Measurements from ENCODE around the gene KLHL29. TPM values are rescaled to one million over a fixed set of nuclear protein-coding genes. Genes with fewer than 3 reads are reported as not detected.

The KLHL29 gene
- total RNA-seq, 1 donor from 2014 or later, result 8.4 TPM

DNA sequence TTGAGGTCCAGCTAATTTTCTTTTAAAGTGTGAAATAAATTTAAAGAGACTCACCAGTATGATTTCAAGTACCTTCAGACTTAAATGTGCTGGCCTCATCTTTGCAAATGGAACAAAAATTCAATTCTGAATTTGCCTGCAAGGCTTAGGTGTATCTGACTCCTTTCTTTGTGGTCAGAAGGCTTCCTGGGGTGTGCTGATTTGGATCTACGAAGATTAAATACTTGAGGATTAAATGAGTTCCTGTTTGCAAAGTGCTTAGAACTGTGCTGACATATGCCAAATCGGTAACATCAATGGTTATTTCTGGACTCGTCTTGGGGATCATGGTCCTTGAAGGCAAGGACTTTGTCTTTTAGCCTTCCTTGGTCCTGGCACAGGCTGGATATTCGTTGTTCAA is 9.7 kb downstream of the KLHL29 start:
- H3K27ac Mint-ChIP-seq (ENCODE audit: unreplicated experiment), result no peak overlapping the region
- peaks cover 3% of the 10 kb centered on the region for H3K4me1 Mint-ChIP-seq
- peaks cover 12% of the 10 kb centered on the region for H3K27me3 Mint-ChIP-seq (ENCODE audit: low read depth)
- H3K9me3 Mint-ChIP-seq, result no peaks in the 10 kb centered on the region
- DNase-seq (ENCODE audit: low read depth, low spot score), result no peak
- TF ChIP-seq, protein P1, sequence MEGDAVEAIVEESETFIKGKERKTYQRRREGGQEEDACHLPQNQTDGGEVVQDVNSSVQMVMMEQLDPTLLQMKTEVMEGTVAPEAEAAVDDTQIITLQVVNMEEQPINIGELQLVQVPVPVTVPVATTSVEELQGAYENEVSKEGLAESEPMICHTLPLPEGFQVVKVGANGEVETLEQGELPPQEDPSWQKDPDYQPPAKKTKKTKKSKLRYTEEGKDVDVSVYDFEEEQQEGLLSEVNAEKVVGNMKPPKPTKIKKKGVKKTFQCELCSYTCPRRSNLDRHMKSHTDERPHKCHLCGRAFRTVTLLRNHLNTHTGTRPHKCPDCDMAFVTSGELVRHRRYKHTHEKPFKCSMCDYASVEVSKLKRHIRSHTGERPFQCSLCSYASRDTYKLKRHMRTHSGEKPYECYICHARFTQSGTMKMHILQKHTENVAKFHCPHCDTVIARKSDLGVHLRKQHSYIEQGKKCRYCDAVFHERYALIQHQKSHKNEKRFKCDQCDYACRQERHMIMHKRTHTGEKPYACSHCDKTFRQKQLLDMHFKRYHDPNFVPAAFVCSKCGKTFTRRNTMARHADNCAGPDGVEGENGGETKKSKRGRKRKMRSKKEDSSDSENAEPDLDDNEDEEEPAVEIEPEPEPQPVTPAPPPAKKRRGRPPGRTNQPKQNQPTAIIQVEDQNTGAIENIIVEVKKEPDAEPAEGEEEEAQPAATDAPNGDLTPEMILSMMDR (conservative IDR thresholded peaks at IDR 0.05), result no peak
- no peaks in the 10 kb centered on the region for H3K36me3 Mint-ChIP-seq (ENCODE audit: low read depth)
- no peak overlapping the region for H3K4me3 Mint-ChIP-seq

DNA sequence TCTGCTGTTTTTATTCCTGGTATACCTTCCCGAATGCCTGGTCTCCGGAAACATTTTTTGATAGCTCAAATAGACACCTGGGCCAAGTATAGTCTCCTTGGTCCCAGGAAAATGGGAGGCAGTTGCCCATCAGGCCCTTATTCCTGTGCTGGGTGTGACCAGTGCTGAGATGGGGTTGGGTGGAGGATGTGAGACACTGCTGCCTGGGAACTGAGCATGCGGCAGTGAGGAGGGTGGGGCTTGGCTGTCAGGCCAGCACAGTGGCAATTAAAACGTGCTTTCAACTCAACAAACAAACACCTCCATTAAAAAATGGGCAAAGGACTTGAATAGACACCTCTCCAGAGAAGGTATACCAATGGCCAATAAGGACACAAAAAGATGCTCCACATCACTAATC is 12.5 kb downstream of the KLHL29 start:
- Mint-ChIP-seq H3K27me3 (ENCODE audit: low read depth) (no peaks in the 10 kb centered on the region), H3K4me3 (no peak overlapping the region), H3K36me3 (ENCODE audit: low read depth) (no peaks in the 10 kb centered on the region), H3K4me1 (peaks cover 3% of the 10 kb centered on the region), H3K27ac (ENCODE audit: unreplicated experiment) (no peak overlapping the region), H3K9me3 (no peaks in the 10 kb centered on the region)
- DNase-seq (ENCODE audit: low read depth, low spot score), result no peak
- TF ChIP-seq, protein P1 (conservative IDR thresholded peaks at IDR 0.05), result no peak

DNA sequence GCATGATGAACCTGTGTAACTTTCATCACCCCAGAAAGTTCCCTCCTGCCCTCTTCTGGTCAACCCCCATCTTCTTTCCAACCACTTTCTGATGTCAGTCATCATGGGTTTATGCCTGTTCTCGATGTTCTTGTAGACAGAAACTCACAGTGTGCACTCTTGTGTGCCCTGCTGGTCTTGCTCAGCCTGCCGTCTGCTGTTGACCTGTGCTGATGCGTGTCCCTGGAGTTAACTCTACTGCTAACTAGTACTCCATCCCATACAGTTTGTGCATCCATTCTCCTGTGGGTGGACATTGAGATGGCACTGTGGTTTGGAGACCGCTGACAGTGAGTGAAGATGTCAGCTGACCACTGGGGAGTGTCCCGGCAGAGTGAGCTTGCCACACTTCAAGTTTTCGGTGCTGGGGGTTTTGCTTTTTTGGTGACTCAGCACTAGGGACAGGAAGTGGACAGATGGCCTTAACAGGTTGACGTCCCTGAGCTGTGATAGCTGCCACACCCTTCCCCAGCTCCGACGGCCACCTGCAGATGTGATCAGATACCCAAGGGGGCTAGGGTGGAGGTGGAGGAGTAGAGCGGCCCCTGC is 14.8 kb downstream of the KLHL29 start:
- Mint-ChIP-seq H3K9me3 (no peaks in the 10 kb centered on the region), H3K4me1 (peaks cover 15% of the 10 kb centered on the region), H3K27ac (ENCODE audit: unreplicated experiment) (no peak overlapping the region), H3K27me3 (ENCODE audit: low read depth) (no peaks in the 10 kb centered on the region), H3K4me3 (no peak overlapping the region), H3K36me3 (ENCODE audit: low read depth) (no peaks in the 10 kb centered on the region)
- DNase-seq (ENCODE audit: low read depth, low spot score), result no peak
- TF ChIP-seq, protein P1 (conservative IDR thresholded peaks at IDR 0.05), result no peak

DNA sequence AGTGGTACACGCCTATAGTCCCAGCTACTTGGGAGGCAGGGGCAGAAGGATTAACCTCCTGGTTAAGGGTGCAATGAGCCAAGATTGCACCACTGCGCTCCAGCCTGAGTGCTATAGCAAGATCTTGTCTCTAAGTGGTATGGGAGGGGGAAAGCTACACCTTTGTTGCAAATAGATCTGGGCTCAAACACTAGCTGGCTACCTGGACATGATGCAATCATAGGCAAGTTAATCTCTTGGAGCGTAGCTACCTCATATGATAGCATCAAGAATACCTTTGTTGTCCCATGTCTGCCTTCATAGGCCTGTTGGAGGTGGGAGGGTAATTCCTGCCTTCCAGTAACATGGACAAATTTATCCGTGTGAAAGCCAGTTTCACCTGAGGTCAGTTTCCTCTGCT is 15.7 kb downstream of the KLHL29 start:
- no peak overlapping the region for H3K4me3 Mint-ChIP-seq

DNA sequence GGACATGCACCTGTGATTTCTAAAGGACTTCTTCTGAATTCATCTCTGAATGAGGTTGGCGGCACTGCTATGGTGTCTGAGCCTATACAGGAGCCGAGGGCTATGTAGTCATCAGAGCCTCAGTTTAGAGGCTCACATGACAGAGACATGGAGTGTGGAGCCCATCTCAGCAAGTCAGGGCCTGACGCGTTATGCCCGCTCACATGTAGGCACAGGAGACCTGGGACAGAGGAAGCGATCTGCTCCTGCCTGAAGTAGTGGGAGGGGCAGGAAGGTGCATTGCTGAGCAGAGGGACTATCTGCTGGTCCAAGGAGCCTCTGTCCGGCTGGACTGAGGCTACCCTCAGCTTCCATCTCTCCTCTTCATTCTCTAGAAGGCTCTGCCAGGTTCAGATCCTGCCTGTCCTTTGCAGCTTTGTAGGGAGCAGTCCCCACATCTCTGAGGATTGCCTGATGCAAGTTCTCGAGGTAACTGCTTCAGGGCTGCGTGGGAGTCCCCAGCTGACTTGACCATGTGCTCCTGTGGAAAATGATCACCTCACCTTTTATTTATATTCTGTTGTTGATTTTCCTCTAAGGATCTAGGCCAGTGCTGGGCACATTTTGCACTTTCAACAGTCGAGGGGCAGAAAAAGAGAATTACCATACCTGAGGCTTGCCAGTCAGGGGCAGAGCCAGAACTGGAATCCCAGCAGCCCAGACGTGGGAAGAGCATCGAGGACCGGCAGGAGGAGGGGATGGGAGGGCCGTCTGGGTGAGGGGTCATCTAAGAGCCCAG is 16.6 kb downstream of the KLHL29 start:
- Mint-ChIP-seq H3K27ac (ENCODE audit: unreplicated experiment) (no peak overlapping the region), H3K36me3 (ENCODE audit: low read depth) (no peaks in the 10 kb centered on the region), H3K9me3 (no peaks in the 10 kb centered on the region), H3K27me3 (ENCODE audit: low read depth) (no peaks in the 10 kb centered on the region), H3K4me3 (no peak overlapping the region), H3K4me1 (peaks cover 17% of the 10 kb centered on the region)
- DNase-seq (ENCODE audit: low read depth, low spot score), result no peak
- TF ChIP-seq, protein P1 (conservative IDR thresholded peaks at IDR 0.05), result no peak

More for the DNA sequence above, 15.7 kb downstream of the KLHL29 start:
- H3K4me1 Mint-ChIP-seq, result peaks cover 17% of the 10 kb centered on the region
- H3K9me3 Mint-ChIP-seq, result no peaks in the 10 kb centered on the region
- no peaks in the 10 kb centered on the region for H3K36me3 Mint-ChIP-seq (ENCODE audit: low read depth)
- TF ChIP-seq, protein P1 (conservative IDR thresholded peaks at IDR 0.05), result no peak
- H3K27ac Mint-ChIP-seq (ENCODE audit: unreplicated experiment), result no peak overlapping the region
- no peaks in the 10 kb centered on the region for H3K27me3 Mint-ChIP-seq (ENCODE audit: low read depth)
- no peak for DNase-seq (ENCODE audit: low read depth, low spot score)
